Stimulated activated CD8-positive, alpha-beta memory T cell treated with anti-CD3 and anti-CD28 coated beads, Interleukin-7, amount 100 ng/mL, for 48 hours (primary cell): Measurements from ENCODE around the gene DIAPH2.

Experiments
- DNase-seq, 2 donors: peaks; one replicate each; pipeline ENCODE4 v3.0.0-alpha.2; 2020; ENCODE audit warnings: low read depth in 1 of 2; ENCODE audit errors: extremely low read depth in 1 of 2

DIAPH2 gene

DNA sequence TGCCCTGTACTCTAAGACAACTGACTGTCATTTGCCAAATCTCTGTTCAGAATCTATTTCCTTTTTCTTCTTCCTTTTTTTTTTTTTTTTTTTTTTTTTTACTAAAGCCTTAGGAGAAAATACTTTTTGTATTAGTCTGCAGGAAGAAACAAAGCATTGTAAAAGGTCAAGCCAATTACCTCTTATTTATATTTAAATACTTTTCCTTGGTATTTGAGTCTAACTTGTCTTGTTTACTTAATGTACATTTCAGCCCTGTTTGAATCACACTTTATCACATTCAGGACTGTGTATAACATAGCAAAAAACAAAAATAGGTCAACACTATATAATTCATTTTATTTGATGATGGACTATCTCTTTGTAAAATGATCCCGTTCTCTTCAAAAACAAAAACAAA is 461.3 kb downstream of the DIAPH2 start:
- DNase-seq = no peak

DNA sequence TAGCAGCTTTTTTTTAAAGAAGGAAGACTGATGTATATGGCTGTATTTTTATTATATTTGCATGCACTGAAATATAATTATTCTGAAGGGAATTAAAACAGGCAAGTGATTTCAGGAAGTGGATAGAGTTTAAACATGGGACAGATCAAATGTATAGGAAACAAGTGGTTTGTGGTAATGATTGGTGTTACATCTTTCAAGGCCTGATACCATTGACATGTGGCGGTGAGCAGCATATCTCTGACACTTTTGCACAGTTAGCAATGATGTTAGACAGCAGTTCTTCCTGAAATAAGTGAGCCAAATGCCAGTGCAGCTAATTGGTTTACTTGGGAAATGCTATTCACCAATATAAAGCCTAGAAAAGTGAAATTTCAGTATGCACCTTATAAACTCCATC is 471.2 kb downstream of the DIAPH2 start:
- no peak for DNase-seq

DNA sequence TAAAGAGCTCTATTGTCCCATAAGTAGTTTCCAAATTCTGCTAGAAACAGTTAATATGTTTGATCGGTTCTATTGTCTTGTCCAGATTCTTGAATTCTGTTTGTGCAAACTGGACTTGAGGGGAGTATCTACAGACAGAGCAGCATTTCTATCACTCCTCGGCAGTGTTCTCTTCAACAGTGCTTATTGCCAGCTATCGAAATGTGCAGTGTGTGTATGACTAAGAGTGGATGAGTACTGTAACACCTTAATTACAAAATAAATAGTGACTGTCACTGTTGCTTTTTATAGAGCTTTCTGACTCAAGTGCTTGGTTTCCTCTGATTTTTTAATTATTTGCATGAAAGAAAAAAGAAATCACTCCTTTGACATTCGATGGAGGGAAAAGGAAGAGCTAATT is 473.6 kb downstream of the DIAPH2 start:
- no peak for DNase-seq

DNA sequence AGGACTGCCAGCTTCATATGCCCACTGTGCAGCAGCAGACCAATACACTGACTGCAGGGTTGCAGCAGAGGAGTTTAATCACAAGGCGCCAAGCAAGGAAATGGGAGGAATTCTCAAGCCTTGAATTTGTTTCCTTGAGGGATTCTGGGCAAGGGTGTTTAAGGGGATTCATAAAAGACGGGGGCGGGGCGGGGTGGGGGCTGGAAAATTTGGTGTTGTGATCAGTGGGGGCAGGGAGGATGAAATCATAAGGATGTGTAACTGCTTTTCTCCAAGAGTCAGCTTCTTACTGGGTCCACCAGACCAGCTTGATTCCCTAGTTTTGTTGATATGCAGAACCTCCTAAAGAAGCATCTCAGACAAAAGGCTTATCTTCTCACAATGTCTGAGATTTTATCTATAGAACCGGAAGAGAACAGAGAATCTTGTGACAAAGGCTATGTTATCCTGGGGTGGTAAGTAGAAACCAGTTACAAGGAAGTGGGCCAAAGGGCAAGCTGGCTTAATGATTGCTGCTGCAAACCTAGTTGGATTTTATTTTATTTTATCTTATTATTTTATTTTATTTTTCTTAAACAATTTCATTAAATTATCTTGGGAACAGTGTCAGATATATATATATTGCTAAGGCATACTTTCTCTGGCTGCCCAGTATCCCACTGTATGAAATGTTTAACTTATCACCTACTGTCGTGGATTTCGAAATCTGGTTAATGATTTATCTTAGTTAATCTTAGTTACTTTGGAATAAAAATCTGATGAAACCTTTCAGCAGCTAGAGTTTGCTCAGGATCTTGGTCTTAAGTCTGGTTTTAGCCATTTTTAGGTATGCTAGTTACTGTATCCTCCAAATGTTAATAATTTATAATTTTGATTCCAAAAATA is 475.5 kb downstream of the DIAPH2 start:
- DNase-seq = no peak

DNA sequence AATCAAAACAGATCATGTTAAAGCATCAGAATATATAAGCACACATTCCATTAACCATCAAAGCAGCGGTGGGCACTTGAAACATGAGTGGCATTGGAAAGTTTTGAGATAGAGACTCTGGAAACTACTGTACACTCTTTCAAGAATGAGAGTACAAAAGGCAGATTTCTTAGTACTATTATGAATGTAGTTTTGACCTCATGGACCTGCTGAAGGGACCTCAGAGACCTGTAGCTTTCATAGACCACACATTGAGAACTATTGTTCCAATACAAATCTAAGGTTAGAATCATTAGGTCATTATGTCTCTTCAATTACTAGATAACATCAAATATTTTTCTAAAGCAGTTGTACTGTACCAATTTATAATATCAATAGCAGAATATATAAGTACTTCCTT is 482.7 kb downstream of the DIAPH2 start:
- DNase-seq = no peak

DNA sequence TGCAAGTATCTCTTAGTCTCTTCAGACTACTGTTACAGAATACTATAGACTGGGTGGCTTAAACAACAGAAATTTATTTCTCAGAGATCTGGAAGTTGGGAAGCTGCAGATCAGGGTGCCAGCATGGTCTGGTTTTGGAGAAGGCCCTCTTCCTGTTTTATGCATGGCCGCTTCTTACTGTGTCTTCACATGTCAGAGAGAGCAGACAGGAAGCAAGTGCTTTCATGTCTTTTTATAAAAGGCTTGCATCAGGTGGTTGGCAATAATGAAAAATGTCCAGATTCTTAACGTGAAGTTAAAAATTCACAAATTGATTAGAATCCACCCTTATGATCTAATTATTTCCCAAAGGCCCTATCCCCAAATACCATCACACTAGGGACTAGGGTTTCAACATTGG is 484.0 kb downstream of the DIAPH2 start:
- no peak for DNase-seq

DNA sequence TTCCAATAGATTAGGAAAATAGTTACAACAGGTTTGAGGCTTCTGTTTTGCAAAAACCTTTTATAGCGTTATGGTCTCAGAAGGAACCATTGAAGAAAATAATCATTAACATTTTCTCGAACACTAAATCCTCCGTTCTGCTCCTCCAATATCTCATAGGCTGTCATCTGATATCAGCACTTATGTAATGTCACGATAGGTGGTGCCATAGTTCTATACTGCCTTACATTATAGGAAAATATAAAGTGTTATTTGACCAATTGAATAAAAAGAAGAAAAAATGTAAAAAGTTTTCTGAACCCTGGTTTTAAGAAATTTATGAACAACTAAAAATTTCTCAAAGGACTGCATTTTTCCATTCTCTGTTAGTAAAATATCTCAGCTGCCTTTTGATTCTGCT is 490.5 kb downstream of the DIAPH2 start:
- no peak for DNase-seq

DNA sequence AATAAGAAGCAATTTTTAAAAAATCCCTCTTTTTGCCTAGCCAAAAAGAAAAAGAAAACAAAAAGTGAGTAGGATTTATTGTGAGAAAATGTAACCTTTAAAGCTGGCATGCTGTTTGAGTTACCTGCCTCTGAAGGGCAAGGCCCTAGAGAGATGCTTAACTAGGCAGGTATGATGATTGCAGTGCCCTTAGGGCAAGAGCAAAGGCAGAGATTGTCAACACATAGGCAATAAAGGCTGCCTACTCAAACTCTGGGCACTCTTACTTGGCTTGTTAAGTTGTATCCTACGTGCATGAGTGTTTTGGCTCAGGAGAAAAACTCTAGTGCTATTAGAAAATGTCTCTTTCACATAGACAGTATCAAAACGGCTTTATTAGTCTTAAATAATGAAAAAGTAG is 505.0 kb downstream of the DIAPH2 start:
- no peak for DNase-seq

DNA sequence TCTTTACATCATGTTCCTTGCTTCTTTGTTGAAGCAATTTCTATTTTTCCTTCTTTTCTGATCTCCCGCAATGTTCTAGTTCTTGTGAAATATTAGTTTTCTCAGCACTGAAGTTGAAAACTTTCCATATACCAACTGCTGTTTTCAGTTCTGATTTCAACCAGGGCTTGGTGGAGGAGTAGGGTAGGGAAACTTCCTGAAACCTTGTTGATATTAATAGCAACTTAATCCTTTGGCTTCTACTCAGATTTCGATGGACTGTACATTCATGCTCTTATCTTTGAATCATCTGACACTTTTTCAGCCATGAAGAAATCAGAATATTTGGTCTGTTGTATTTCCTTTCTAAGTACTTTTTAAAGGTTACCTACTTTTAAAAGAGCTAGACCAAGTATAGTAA is 514.9 kb downstream of the DIAPH2 start:
- DNase-seq = no peak

DNA sequence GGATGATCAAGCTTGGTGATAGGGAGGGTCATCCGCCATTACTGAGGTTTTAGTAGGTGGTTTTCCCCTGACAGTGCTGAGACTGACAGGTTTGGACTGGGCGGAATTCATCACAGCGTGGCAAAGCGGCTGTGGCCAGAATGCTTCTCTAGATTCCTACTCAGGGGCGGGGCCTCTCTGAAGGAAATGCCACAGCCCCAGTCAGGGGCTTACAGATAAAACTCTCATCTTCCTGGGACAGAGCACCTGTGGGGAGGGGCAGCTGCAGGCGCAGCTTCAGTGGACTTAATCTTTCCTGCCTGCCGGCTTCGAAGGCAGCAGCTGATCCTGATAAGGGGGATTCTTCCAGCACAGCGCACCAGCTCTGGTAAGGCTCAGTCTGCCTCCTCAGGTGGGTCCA is 515.8 kb downstream of the DIAPH2 start:
- no peak for DNase-seq

DNA sequence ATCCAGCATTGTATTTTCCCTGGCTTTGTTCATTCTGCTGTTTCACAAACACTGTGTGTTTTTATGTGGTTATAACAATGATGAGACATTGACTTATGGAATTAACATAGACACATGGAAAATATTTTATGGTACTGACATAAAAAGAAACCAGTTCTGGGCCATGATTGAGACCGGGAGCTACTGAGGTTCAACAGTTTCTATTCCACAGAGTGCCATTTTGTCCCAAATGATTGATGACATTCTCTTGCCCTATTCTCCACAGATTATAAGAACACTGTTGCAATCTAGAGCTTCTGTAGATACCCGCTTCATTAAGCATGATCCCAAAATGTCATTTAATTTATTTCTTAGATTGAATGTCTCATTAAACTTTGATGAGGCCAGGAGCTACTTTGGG is 525.9 kb downstream of the DIAPH2 start:
- DNase-seq = no peak

DNA sequence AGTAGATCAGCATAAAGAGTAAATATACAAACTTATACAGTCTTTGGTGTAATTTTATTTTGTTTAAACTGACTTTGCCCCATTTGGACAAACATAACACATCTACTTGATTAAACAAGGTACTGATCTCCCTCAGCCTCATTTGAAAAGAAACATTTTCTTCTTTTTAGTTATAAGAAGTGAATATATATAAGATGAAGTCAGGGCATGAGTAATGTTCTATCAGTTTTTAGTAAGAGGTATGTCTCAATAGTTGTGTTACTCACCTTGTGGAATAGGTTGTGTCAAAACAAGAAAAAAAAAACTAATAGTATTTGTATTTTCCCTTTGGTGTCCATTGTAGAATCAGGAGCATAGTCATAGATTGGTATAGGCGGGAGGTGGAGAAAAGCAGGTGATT is 526.4 kb downstream of the DIAPH2 start:
- no peak for DNase-seq

DNA sequence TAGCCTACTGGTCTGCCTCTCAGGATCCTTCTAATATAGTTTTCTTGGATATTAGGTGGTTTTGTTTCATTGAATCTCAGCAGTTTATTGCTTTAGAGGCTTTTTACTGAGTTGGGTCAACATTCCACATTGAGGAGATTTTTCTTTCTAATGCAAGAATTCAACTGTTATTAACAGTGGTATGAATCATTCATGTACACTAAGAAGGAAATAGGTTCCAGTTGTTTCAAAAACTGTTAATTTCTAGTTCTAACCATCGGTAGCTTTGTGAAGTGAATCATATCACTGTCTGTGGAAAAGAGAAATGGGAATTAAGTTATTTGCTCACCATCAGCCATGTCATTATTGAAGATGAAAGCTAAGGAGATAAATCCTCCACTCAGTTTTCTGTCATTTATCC is 530.5 kb downstream of the DIAPH2 start:
- DNase-seq = no peak

DNA sequence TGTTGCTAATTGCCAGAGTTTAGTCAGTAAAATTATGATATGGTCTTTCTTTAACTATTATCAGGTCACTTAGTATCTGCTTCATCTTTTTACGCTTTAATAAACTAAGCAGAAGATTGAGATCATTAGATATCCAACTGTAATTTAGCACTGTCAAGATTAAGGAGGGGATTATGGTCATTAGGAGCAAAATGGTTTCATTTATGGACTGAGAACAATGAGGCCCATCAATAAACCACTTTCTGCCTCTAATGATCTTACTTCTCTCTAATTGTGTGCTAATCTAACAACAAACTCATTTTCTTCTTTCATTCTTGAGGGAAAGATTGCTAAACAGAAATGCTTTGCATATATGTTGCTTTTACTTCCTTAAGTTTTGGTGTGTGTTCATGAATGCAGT is 539.5 kb downstream of the DIAPH2 start:
- no peak for DNase-seq

DNA sequence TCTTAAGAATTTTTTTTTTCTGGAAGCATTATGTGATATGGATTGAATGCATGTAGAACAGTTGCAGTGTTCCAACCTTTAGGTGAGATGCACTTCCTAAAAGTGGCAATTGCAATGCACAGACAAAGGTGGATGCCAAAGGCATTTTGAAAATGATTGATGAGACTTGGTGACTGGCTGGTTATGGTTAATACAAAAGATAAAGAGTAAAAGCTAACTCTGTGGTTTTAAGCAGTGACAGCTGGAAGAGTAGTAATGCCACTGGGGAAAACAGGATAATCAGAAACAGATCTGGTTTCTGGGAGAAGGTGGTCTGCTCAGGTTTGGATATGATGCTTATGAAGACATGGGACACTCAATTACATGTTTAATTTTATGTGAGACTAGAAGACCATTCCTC is 544.7 kb downstream of the DIAPH2 start:
- no peak for DNase-seq

DNA sequence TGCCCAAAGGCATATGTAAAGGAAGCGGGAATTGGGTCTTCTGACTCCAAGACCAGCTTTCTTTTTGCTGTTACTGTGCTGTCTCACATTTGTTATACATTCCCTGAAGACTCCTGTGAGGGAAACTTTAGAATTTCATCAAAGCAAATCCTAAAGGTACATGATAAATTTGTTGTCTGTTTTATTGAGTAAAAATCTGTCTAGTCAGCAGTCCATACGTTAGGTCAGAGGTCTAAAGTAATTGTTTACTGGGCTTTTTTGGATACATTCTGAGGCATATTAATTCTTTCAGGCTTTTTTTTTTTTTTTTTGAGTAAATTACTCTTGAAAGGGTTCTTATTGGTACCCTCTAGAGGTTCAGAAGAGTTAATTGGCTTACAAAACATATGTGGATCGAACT is 546.3 kb downstream of the DIAPH2 start:
- no peak for DNase-seq

DNA sequence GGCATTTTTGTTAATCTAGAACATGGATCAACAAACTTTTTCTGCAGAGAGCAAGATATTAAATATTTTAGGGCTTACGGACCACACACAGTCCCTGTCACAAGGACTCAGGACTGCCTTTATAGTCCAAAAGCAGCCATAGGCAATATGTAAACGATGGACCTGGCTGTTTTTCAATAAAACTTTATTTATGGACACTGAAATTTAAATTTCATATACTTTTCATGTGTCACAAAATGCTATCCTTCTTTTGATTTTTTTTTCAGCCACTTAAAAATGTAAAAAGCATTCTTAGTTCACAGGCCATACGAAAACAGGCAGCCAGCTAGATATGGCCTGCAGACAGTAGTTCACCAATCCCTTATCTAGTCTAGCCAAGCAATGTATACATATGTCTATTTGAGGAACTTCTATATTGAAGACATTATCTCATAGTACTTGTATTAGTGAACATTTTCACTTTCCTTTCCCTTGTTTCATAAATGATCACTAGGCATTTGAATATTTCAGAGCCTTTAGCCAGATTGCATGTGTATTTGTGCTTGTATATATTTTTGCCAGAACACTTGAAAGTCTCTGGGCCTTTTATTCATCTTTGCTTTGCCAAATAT is 549.9 kb downstream of the DIAPH2 start:
- no peak for DNase-seq

DNA sequence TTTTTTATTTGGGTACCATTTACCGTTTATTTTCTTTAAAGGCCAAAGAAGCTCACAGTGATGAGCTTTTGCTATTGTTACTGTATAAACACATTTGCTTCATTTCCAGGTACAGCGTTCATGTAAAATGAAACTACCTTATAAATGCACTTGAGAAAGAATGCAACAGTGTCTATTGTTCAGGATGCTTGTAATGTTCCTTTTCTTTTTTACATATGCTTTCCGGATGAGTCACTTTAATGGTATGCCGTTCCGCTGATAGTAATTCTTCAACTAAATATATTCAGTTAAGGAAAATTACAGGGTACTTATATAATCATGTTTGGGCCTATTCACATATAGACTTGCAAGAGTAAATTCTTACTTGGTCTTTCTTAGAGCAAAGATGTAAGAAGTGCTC is 554.0 kb downstream of the DIAPH2 start:
- DNase-seq = no peak

DNA sequence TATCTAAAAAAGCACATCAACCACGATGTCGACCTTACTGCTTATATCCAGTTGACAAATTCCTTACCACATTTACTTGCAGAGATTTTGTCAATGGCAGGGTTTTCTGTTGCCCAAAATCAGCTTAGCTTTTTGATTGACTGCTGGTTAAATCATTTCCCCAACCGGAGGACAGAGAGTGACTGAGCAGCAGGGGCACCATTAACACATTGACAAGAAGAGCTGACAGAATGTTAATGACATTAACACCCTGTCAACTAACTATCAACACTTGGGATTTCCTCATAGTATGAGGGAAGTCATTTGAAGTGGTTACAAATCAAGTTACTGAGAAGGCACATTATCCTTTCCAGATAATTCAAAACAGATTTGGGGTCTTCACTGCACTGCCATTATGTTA is 567.5 kb downstream of the DIAPH2 start:
- DNase-seq = no peak

DNA sequence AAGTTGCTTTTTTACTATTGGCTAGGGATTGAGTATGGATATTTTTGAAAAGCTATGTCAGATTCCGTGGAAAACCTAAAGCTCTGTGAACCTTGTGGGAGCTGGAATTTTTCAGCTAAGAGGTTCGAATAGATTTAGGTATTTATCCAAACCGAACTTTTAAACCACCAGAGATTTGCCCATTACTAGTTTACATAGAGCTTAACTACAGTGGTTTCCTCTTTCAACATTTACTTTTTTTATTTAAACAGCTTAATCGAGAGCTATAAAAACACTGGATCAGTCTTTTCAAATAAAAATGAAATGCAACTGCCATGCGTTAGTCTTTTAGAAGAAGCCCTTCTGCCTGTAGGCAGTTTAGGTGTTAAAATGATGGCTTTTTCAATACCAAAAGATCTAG is 576.0 kb downstream of the DIAPH2 start:
- DNase-seq = no peak

DNA sequence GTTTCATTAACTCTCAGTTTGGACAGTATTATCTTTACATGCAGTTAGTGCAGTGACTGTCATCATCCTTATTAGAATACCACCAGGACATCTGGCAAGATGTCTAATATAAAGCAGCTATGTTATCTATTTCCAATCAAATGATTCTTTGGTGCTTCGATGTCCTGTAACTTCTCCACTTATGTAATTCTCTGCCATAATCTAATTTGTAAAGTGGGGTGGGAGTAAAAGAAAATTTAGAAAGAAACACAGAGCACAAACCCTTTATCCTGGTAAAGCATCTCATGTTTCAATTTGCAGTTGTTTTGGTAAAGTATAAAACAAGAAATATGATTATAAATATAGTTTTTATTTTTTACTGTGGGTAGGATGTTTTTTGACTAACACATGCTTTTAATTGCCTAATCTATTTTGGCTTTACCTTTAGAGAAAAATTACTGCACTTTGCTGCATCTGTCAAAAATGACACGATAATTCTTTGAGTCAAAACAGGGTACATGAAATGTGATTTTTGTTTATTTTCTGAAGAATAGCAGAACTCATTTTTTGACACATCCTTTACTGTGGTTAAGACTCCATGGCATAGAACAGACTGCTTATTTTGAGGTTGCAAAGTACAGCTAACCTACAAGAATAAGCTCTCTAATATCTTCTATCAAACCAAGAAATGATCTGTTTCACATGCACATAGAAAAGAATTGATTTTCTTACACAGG is 581.9 kb downstream of the DIAPH2 start:
- no peak for DNase-seq
